ENCODE data around the gene SH2D3C. TPM values are rescaled to one million over a fixed set of nuclear protein-coding genes. Genes with fewer than 3 reads are reported as not detected.

Gene SH2D3C
- total and polyA plus RNA-seq, 9 of the 15 experiments (the other 6 are each of a cell fraction or from before 2014, with no cell fraction given): 0.03 to 1.2 (median 0.22) TPM; not detected in 1

DNA sequence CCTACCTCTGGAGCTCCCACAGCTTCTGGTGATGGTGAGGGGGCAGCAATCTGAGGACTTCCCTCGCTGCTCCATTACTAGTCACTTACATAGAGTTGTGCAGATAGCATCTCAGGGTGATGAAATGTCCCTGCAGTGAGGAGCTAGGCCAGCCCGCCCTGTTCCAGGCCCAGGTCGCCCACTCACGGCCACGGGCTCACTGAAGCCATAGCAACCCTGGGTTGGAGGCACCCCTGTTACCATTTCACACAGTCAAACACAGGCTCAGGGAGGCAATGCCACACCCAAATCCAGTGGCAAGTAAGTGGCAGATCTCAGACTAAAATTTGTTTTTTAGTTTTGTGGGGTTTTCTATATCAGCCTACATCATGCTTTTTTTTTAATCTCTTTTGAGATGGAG, 19.6 kb downstream of the SH2D3C start (continued):
- TF ChIP-seq, protein P1, sequence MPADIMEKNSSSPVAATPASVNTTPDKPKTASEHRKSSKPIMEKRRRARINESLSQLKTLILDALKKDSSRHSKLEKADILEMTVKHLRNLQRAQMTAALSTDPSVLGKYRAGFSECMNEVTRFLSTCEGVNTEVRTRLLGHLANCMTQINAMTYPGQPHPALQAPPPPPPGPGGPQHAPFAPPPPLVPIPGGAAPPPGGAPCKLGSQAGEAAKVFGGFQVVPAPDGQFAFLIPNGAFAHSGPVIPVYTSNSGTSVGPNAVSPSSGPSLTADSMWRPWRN (IDR thresholded peaks at IDR 0.05; ENCODE audit: low read depth): 0 out of 2 replicates have a peak, but pooled peaks have one; percentile 17
- peak in 1 of 2 experiments; percentile 52; a peak in 1 of 4 replicates for TF ChIP-seq MAZ (CRISPR knock-in tag; conservative IDR thresholded peaks at IDR 0.05 in 1 of 2, IDR thresholded peaks at IDR 0.05 in 1 of 2)
- TF ChIP-seq RCOR1 (IDR thresholded peaks at IDR 0.05; ENCODE audit: borderline replicate concordance in 1 of 2, low read depth in 2 of 2, low read length in 2 of 2): peak in 1 of 2 experiments; percentile 87; a peak in 2 of 4 replicates
- TF ChIP-seq ATF7 (IDR thresholded peaks at IDR 0.05): peak; percentile 84
- TF ChIP-seq MYC (IDR thresholded peaks at IDR 0.05; ENCODE audit: low read depth, low read length): peak; percentile 37; the same call in 1 of the 2 replicates
- 0 out of 2 replicates have a peak, but pooled peaks have one; percentile 40 for TF ChIP-seq MYC (CRISPR knock-in tag; IDR thresholded peaks at IDR 0.05; ENCODE audit: borderline replicate concordance, low read depth)
- peak; percentile 33 for TF ChIP-seq NEUROD1 (IDR thresholded peaks at IDR 0.05; ENCODE audit: borderline replicate concordance, low read depth, low read length, partially characterized antibody)
- TF ChIP-seq POLR2G (IDR thresholded peaks at IDR 0.05; ENCODE audit: low read depth, low read length): 0 out of 2 replicates have a peak, but pooled peaks have one; percentile 30
- peak; percentile 90 for TF ChIP-seq MEIS2 (IDR thresholded peaks at IDR 0.05; ENCODE audit: partially characterized antibody)
- TF ChIP-seq BRD9 (IDR thresholded peaks at IDR 0.05; ENCODE audit: low read depth, partially characterized antibody): peak; percentile 35
- TF ChIP-seq, protein P2, sequence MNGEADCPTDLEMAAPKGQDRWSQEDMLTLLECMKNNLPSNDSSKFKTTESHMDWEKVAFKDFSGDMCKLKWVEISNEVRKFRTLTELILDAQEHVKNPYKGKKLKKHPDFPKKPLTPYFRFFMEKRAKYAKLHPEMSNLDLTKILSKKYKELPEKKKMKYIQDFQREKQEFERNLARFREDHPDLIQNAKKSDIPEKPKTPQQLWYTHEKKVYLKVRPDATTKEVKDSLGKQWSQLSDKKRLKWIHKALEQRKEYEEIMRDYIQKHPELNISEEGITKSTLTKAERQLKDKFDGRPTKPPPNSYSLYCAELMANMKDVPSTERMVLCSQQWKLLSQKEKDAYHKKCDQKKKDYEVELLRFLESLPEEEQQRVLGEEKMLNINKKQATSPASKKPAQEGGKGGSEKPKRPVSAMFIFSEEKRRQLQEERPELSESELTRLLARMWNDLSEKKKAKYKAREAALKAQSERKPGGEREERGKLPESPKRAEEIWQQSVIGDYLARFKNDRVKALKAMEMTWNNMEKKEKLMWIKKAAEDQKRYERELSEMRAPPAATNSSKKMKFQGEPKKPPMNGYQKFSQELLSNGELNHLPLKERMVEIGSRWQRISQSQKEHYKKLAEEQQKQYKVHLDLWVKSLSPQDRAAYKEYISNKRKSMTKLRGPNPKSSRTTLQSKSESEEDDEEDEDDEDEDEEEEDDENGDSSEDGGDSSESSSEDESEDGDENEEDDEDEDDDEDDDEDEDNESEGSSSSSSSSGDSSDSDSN (IDR thresholded peaks at IDR 0.05; ENCODE audit: borderline replicate concordance in 1 of 2, low read depth in 2 of 2, low read length in 2 of 2): no peak
- peak; percentile 73 for TF ChIP-seq RFX1 (IDR thresholded peaks at IDR 0.05)
- TF ChIP-seq NR2C2 (CRISPR knock-in tag; IDR thresholded peaks at IDR 0.05): no peak
- TF ChIP-seq NR2C2 (tag; IDR thresholded peaks at IDR 0.05): peak; percentile 38; the same call in 1 of the 2 replicates
- TF ChIP-seq TRIM24 (IDR thresholded peaks at IDR 0.05): peak in 1 of 2 experiments; percentile 32; a peak in 1 of 4 replicates
- TF ChIP-seq ZNF584 (CRISPR knock-in tag; IDR thresholded peaks at IDR 0.05; ENCODE audit: low read depth): 0 out of 2 replicates have a peak, but pooled peaks have one; percentile 53
- peak; percentile 30; the same call in 1 of the 2 replicates for TF ChIP-seq BACH1 (tag; IDR thresholded peaks at IDR 0.05)
- TF ChIP-seq SMARCE1 (IDR thresholded peaks at IDR 0.05): 0 out of 2 replicates have a peak, but pooled peaks have one; percentile 20
- peak; percentile 87 for TF ChIP-seq CTBP1 (IDR thresholded peaks at IDR 0.05; ENCODE audit: borderline replicate concordance)
- TF ChIP-seq, protein P3, sequence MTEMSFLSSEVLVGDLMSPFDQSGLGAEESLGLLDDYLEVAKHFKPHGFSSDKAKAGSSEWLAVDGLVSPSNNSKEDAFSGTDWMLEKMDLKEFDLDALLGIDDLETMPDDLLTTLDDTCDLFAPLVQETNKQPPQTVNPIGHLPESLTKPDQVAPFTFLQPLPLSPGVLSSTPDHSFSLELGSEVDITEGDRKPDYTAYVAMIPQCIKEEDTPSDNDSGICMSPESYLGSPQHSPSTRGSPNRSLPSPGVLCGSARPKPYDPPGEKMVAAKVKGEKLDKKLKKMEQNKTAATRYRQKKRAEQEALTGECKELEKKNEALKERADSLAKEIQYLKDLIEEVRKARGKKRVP (CRISPR knock-in tag; IDR thresholded peaks at IDR 0.05): 0 out of 2 replicates have a peak, but pooled peaks have one; percentile 63
- TF ChIP-seq RBFOX2 (IDR thresholded peaks at IDR 0.05; ENCODE audit: low read depth, low read length): 0 out of 2 replicates have a peak, but pooled peaks have one; percentile 29
- TF ChIP-seq HMGN3 (IDR thresholded peaks at IDR 0.05; ENCODE audit: borderline replicate concordance, extremely low read depth, insufficient read length, low read depth, low read length): peak; percentile 32

Measured in K562 (cell line).